HG03095 (cell line): ENCODE measurements around the gene CCDC38.
"Not testable (repeated sequence)": the region's sequence is repeated elsewhere in the genome, so short reads cannot be mapped to it uniquely, and the experiment has no call there.

Experiments used
- ATAC-seq: cut with Tn5 transposase; IDR thresholded peaks from one replicate; pipeline ENCODE4 v1.9.1; 2021; ENCODE audit warnings: moderate library complexity; ENCODE audit not compliant: unreplicated experiment

The CCDC38 gene

GRCh38 chr12:95884998-95885397 lies 57.4 kb downstream of the CCDC38 start:
- no peak for ATAC-seq

- ATAC-seq: no peak
Measured at GRCh38 chr12:95882873-95883272, 59.5 kb downstream of the CCDC38 start.

GRCh38 chr12:95882080-95882479 lies 60.3 kb downstream of the CCDC38 start:
- ATAC-seq: no peak

GRCh38 chr12:95881331-95881955 lies 61.0 kb downstream of the CCDC38 start:
- ATAC-seq: no peak

- ATAC-seq: no peak
Measured at GRCh38 chr12:95880895-95881294, 61.5 kb downstream of the CCDC38 start.

GRCh38 chr12:95877622-95878021 lies 64.8 kb downstream of the CCDC38 start:
- ATAC-seq: no peak

GRCh38 chr12:95874452-95874851 lies 68.0 kb downstream of the CCDC38 start:
- ATAC-seq: no peak

GRCh38 chr12:95870897-95871296 lies 71.5 kb downstream of the CCDC38 start:
- ATAC-seq: no peak

GRCh38 chr12:95863337-95863736 lies 79.1 kb downstream of the CCDC38 start:
- no peak for ATAC-seq

GRCh38 chr12:95862038-95862437 lies 80.4 kb downstream of the CCDC38 start:
- no peak for ATAC-seq

- ATAC-seq: no peak
Measured at GRCh38 chr12:95859947-95860850, 82.2 kb downstream of the CCDC38 start.

GRCh38 chr12:95859344-95859816 lies 83.0 kb downstream of the CCDC38 start:
- ATAC-seq: no peak

GRCh38 chr12:95858451-95859343 lies 83.7 kb downstream of the CCDC38 start, which contains the start of gene SNRPF:
Gene SNRPF, plus strand, starts transcription at chr12:95858952. Its CDS starts 122 bp downstream, at chr12:95859074.
- peak; percentile 100 for ATAC-seq

GRCh38 chr12:95857799-95858198 lies 84.6 kb downstream of the CCDC38 start:
- no peak for ATAC-seq

GRCh38 chr12:95857156-95857555 lies 85.3 kb downstream of the CCDC38 start:
- no peak for ATAC-seq

GRCh38 chr12:95852133-95852532 lies 90.3 kb downstream of the CCDC38 start:
- no peak for ATAC-seq

- no peak for ATAC-seq
Measured at GRCh38 chr12:95851606-95852005, 90.8 kb downstream of the CCDC38 start.

- no peak for ATAC-seq
Measured at GRCh38 chr12:95848575-95849388, 93.6 kb downstream of the CCDC38 start.

- not testable (repeated sequence) for ATAC-seq
Measured at GRCh38 chr12:95842426-95842825, 100.0 kb downstream of the CCDC38 start.

- no peak for ATAC-seq
Measured at GRCh38 chr12:95838125-95838524, 104.3 kb downstream of the CCDC38 start.
